GM18499 (cell line): ENCODE results near the gene TTC28.

Experiments
- ATAC-seq: cut with Tn5 transposase; IDR thresholded peaks from one replicate; pipeline ENCODE4 v1.9.1; 2021; ENCODE audit warnings: moderate number of reproducible peaks; ENCODE audit not compliant: insufficient read depth, unreplicated experiment

The TTC28 gene

DNA sequence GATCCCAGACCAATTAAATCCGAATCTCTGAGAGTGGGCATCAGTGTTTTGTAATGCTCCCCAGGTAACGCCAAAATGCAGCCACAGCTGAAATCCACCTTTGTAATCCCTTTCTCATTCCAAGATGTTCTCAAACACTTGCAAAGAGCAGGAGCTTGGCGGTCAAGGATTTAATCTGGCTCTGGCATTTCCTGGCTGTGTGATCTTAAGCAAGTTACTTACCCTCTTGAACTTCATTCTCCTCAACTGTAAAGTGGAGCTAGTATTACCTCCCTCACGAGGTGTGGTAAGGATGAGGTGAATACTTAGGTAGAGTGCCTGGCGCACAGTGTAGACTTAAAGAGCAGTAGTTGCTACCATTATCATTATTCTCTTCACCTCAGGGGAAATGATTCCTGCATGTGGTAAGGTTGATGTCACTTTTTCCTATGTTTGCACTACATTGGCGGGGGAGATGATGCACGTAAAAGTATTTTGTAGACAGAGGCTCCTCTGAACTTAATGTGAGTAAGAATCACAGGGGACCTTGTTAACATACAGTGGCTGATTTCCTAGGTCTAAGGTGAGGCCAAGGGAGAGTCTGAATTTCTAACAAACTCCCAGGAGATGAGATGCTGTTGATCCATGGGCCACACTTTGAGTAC lies 550.2 kb downstream of the TTC28 start:
- ATAC-seq = no peak

DNA sequence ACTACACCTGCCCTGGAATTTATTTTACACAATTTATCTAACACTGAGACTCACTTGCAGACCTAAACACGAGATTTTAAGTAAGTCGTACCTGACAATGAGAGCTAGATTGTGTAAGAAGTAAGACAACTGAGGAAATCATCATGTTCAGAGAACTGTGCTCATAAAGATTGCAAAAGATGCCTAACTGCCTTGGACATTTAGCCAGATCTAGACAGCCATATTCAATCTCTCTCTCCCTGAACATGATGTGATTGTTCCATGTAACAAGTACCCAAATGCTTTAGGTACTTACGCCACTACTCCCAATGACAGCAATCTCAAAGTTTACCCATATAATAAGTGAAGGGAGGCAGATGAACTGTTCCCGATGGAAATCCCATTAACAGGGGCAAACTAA lies 550.8 kb downstream of the TTC28 start:
- no peak for ATAC-seq

DNA sequence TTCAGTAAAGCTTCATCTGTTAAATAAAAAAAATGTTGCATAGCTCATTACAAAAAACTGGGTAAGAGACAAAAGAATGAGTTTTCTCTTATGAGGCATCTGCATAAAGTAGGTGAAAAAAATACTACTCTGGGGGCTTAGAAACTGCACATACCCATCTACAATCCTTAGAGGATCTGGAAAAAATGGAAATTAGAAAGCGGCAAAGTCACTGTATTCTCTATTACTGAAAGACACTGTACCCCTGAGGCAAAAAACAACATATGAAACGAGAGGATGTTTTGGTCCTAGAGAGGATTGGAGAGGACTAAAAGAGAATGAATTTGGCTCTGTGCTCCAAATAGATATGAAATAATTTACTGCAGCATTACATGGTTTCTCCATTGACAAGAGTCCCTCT lies 553.8 kb downstream of the TTC28 start:
- no peak for ATAC-seq

DNA sequence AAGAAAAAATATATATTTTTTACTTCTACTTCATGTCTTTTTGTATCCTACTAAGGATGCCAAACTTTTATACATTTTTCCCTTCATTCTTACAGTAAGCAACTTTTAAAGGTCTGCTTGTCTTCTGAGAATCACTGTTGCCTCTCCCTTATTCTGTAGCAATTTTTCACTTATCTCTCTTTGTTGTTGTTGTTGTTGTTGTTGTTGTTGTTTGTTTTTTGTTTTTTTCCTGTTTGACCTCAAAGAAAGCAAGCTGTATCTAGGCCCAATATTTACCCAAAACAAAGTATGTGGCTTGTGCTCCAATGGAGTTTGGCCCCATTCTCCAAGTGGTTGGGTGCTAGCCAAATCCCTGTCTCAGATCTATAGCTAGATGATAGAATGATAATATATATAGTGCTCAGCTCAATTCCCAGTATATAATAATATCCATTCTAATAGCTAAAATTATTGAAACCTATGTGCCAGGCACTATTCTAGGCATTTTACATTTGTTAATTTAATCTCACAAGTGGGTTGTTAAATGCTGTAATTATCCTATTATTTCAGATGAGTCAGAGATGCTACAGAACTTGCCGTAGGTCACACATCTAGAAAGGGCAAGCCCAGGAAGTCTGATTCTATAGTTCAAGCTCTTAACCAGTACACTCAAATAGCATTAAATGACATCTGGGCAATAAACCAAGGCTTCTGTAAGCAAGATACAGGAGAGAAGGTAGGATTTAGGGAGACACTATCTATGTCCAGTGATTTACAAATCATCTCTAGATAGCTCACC lies 555.5 kb downstream of the TTC28 start:
- ATAC-seq = no peak

DNA sequence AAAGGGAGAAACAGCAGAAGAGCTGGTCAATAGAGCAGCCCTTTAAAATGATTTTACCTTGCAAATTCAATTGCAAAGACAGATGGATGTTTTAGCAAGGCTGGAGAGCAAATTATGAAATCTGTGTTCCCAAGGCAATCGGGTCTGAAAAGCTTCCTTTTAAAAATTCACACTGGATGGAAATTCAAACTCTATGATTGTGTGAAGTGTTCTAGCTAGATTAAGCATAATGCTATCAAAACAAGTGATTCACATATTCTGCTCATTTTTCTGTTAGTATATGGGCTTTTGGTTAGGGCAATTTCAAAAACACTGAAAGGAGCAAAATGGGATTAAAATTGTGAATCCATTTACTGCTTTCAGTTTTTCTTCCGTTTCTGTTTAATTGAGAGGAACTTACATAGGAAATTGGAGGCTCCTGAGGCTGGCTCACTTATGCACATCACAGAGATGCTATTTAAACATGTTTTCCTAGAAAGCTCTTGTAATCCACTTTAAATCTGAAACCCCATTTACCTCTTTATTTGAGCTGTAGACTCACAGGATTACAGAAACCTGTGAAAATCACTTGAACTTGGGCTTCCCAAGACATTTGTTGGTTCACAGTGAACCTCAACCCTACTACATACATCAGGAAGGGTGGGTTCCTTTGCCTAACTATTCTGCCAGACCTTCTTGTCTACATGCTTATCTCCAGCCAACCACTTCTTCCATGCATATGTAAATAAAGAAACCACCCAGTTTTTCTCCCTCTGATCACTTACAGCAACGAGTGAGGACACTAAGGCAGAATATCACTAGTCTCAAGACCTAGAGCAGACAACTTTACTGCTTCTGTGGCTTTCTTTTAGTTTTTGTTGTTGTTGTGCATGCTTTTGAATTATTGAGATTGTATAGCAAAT lies 558.7 kb downstream of the TTC28 start:
- ATAC-seq = no peak

DNA sequence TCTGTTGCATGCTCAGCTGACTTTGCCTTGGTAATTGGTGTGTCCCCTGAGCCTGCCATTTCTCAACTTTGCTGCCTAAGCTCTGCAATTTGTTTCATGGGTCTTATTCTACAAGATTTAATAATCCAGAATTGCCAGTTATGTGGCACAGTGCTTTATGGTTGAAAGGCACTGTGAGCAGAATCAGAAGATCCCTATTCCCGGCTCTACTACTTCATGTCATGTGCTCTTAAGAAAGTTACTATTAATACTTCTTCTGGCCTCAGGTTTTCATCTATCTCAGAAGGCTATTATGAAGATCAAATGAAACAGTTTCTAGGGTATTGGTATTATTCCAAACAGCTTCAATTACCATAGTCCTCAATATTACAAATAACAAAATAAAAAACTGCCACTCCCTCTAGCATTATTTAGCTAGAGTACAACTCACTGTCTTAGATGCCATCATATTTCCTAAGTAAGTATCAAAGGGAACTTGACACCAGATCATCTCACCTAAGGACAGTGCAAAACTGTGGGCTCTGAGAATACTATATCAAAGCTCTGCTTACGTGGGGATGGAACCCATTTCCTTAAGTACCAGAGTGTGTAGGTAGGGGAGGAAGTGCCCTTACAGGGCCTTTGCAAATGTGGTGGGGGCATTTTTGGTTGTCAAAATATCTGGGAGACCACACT lies 560.5 kb downstream of the TTC28 start:
- no peak for ATAC-seq

DNA sequence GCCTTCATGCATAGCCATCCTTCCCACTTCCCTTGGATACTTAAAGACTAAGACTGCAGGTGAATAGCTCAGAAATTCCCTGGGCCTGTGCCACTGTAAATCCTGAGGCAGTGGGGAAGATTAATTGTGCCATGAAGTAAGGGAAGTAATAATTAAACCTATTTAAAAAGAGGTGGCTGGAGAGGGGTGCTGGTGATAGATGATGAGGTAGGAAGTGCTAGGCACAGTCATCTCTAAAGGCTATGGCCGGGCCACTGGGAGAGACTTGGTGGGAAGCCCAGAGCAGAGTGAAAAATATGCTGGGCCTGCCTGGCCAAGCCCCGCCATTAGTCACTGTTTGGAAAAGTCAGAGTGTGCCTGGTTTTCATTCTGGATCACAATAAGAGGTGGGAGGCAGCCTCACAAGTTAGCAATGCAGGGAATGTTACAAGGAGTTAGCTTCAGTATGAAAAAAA lies 563.4 kb downstream of the TTC28 start:
- no peak for ATAC-seq

DNA sequence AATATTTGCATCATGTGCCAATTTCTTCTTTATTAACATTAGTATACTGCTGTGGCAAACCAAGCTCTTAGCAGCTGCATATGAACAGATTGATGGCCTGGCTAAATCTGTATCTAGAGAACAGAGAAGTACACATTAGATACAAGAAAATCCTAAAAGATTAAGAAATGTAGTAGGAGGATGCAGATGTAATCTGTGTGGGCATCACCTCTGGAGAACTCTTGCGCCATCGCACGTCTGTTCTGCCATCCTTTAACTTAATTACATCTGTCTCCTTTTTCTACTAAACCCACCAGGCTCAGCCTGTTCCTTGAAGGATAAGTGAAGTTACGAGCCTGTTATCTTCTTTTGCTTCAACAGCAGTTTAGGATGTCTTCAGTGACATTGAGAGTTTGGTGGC lies 564.2 kb downstream of the TTC28 start:
- no peak for ATAC-seq

DNA sequence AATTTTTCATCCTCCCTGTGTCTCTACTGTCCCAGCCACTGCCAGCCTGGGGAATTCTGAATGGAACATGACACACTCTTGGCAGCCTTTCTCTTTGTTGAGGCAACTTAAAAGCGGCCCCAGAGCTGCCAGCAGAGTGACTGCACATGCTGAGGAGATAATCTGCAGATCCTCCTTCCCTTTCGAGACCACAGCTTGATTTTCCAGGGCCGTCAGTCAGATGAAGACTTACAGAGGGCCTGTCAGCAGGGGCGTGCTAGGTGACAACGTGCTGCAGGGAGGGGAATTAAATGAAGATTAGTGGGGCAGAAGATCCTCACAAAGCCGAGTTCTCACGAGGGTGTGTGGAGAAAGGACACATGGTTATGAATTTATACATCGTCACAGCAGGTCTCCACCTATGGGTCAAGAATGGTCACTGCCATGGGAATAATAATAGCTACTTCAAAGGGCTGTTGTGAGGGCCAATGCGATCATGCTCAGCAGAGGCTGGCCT lies 567.0 kb downstream of the TTC28 start:
- no peak for ATAC-seq

DNA sequence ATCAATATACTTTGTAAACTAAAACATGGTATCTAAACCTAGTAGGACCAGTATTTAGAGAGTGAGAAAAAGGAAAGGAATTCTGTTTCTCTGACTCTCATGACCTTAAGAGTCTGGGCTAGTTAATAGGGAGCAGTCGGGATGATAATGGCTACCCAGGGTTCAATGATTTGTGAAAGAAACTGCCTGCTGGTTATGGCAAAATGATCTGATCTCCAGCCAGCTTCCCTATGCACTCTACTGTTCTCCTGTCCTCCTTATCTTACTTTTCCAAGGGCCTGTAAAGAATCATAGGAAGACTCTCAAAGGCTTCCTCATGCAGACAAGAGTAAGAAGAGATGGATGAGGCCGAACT lies 567.5 kb downstream of the TTC28 start:
- no peak for ATAC-seq

DNA sequence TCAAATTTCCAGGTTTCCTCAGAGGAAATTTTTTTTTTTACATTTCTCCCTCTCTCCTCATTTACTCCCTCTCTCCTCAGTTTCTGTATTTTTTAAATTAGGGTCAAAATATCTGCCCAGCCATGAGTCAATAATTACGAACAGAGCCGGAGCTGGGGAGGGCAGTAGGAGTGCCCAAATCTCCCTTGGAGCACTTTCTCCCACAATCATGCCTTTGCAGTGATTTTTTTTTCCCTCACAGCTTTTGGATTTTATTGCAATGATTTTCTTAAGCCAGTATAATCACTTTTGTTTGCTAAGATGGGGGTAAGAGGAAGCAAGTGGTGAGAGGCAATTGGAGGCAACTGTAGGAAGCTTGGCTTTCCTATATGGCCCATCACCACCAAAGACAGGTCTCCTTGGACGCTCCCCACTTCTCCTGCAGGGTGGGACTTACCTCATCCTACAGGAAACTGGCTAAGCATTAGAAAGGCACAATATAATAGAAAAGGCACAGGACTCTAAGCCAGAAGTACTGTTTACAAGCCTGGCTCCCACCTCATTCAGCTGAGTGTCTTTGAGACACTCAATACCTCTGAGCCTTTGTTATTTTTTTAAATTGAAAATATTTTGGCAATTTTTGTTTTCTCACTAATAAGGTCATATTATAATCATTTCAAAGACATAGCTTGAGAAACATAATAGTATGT lies 568.0 kb downstream of the TTC28 start:
- ATAC-seq = no peak

DNA sequence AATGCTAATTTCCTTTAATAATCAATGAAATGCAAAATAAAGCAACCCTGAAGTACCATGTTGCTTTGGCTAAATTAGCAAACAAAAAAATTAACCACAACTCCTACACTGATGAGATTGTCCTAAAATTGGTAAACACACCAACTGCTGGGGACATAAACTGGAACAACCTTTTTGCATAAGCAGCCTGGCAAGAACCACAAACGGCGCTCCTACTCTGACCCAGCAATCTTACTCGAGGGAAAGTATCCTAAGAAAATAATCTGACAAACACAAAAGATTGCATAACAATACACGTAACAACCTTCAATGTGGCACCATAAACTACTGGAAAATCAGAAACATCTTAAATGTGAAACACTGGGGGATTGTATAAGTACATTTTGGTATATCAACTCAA lies 570.8 kb downstream of the TTC28 start:
- no peak for ATAC-seq

DNA sequence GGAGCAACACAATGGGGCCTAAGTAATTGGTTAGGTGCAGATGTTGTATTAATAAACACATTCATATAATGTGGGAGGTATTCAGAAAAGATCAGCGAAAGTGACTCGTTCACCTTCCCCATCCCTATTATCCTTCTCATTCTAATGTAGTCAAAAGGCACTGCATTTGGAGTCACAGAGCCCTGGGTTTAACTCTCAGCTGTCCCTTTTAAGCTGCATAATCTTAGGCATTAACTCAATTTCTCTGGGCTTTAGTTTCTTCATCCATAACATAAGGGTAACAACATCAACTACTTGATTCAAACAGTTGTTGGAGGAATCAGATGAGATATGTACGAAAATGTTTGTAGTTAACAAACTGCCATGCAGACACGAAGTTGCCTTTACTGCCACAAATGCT lies 573.0 kb downstream of the TTC28 start:
- no peak for ATAC-seq

DNA sequence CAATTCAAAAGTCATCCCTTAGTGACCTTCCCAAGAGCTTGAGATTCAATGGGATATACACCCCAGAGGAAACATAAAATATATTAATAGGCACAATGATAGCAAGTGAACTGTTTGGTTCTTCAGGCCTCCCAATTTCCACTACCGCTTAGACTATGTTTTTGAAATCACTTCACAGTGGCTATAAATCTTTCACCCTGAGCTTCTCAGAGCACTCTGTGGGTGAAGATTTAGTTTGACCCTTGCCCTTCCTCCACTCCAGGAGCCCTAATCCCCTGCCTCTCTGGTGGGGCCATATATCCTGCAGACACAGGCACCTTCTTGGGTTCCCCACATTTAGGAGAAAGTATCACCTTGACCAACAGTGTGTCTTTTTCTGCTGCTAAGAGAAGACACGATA lies 573.7 kb downstream of the TTC28 start:
- ATAC-seq = no peak

DNA sequence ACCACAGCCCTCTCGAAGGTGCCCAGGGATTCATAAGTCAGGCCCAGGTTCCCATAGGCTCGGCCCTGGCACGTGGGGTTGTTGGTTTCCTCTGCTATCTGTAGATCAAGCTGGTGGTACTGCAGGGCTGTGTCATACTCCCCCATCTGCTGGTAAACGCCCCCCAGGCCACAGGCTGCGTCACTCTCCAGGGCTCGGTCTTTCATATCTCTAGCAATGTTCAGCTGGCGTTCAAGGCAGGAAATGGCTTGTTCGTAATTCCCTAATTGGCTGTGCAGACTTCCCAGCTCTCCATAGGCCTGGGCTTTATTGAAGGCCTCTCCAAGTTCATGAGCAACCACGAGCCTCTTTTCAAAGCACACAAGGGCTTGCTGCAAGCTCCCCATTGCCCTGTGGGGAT lies 574.2 kb downstream of the TTC28 start:
- ATAC-seq = no peak

DNA sequence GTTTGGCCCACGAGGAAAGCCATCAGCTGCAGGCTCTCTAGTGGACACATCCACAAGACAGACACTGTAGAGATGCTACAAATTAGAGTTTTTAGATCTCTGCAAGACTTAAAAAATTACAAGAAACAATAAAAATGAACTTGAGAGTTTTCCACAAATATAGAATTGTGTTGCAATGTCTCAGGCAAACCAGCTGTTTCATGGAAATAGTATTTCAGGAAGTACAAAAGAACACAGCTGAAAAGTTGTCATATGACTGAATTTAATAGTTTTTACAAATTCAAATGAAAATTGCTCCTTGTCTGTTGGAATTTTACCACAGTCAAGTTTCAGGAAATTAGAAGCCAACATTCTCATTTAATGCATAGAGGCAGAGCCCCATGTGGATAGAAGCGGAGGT lies 576.0 kb downstream of the TTC28 start:
- no peak for ATAC-seq

DNA sequence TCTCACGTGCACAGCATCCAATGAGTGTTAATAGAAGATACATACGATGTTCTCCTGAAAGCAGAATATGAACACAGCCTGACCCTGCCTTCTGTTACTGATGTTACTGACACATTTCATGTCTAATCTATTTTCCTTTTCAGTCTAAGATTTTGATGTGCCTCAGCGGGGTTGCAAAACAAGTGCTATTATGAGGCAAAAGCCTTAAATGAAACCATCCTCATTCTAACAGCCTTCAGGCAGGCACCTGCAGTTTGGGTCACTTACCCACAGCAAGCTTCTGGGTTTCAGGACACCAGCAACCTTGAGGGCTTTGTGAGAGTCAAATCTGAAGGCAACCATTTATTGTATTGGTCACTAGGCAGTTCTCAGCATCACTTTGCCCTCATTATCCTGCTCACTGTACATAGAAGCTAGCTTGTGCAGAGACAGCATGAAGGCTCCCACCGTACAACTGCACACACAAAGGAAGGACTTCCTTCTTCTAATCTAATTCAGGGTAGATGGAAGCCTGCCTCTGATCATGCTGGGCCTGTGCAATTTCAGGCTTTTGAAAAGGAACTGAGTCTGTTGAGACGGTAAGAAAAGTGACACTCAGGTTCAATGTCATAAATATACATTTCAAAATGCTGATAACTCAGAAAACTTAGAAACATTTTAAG lies 577.4 kb downstream of the TTC28 start:
- ATAC-seq = no peak

DNA sequence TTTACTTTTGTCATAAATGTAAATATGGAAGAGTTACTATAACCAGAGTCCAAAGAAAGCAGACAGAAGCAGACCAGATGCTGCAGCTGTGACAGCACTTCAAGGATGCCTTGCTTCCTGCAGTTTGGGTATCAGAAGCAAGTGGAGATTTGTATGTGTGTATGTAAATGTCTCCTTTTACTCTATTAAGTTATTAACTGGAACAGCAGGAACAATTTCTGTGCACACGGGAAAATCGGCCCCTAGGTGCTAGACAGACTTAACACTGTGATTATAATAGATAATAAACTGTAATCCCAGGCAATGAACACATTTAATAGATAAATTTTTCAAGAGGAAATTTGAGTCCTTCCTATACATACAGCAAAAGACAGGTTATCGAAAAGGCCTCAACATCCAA lies 582.0 kb downstream of the TTC28 start:
- ATAC-seq = no peak

DNA sequence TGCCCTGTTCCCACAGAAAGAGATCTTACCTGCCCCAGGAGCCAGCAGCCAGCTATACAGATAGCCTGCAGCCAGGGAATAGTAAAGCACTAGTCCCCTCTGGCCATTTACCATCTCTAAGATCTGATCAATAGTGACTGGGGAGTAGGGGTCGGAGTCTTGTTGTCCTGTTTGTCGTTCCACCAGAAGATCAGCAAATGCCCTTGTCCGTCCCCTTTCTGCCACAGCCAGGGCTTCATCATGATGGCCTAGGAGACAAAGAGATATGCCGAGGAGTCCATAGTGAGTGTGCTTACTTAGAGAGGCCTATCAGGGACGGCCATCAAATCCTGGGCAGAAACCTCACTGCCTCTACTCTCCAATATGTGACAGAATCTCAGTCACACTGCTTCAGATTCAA lies 583.5 kb downstream of the TTC28 start:
- no peak for ATAC-seq
